ENCODE results near the gene KITLG. TPM values are rescaled to one million over a fixed set of nuclear protein-coding genes. Genes with fewer than 3 reads are reported as not detected.

KITLG gene
- polyA plus RNA-seq, 1 of the 3 experiments (the other 2 are of a cell fraction): 8.9 TPM

GRCh38 chr12:88538697-88539096 is 41.6 kb downstream of the KITLG start:
- H4K20me1 ChIP-seq (ENCODE audit: insufficient read depth): peaks cover 12% of the 10 kb centered on the region
- TF ChIP-seq GABPA (IDR thresholded peaks at IDR 0.05; ENCODE audit: low read depth) (no peak), FOXJ3 (CRISPR knock-in tag; IDR thresholded peaks at IDR 0.05) (no peak), MXI1 (IDR thresholded peaks at IDR 0.05; ENCODE audit: low read depth, low read length) (no peak), TEAD4 (IDR thresholded peaks at IDR 0.05; ENCODE audit: borderline replicate concordance, insufficient read depth) (no peak), YY1 (IDR thresholded peaks at IDR 0.05; ENCODE audit: low read depth) (no peak), FOSL2 (IDR thresholded peaks at IDR 0.05; ENCODE audit: borderline replicate concordance, low read depth) (no peak), CHD2 (IDR thresholded peaks at IDR 0.05; ENCODE audit: low read length, partially characterized antibody) (no peak), EP300 (IDR thresholded peaks at IDR 0.05; ENCODE audit: borderline replicate concordance in 1 of 2, low read depth in 1 of 2, low read length in 1 of 2) (no peak), IRF3 (IDR thresholded peaks at IDR 0.05; ENCODE audit: low read depth, low read length) (no peak), JUND (IDR thresholded peaks at IDR 0.05) (no peak), MAX (IDR thresholded peaks at IDR 0.05; ENCODE audit: low read depth) (no peak), SMC3 (IDR thresholded peaks at IDR 0.05; ENCODE audit: low read depth, low read length) (no peak), CTCF (IDR thresholded peaks at IDR 0.05) (no peak), ELF1 (IDR thresholded peaks at IDR 0.05) (no peak), RXRA (IDR thresholded peaks at IDR 0.05; ENCODE audit: borderline replicate concordance, low read depth) (no peak), PBX3 (IDR thresholded peaks at IDR 0.05) (no peak), RCOR1 (IDR thresholded peaks at IDR 0.05; ENCODE audit: low read length) (no peak), NRF1 (IDR thresholded peaks at IDR 0.05; ENCODE audit: low read depth, low read length) (no peak), SIN3A (IDR thresholded peaks at IDR 0.05; ENCODE audit: borderline replicate concordance, low read depth, low read length) (no peak)
- H2AFZ ChIP-seq (ENCODE audit: low read depth): no peak overlapping the region
- no peaks in the 10 kb centered on the region for H3K4me1 ChIP-seq (ENCODE audit: control insufficient read depth in 1 of 2, insufficient read depth in 2 of 2, low read depth in 1 of 2, low read length in 1 of 2)
- H3K9ac ChIP-seq: no peak overlapping the region
- H3K4me2 ChIP-seq: no peak overlapping the region
- H3K4me3 ChIP-seq (ENCODE audit: low read depth in 2 of 2, low read length in 1 of 2): no peak overlapping the region
- H3K9me3 ChIP-seq: no peaks in the 10 kb centered on the region
- peaks cover 88% of the 10 kb centered on the region for H3K79me2 ChIP-seq (ENCODE audit: insufficient read depth)
- POLR2A ChIA-PET: no interaction called here
- CTCF ChIA-PET: no interaction called here
- WGBS (ENCODE audit: low lambda C conversion rate): 95% methylated on average over 2 of the region's 2 CpGs
- H3F3A ChIP-seq (replicated peaks; ENCODE audit: insufficient read depth): peaks cover 7% of the 10 kb centered on the region
- no peaks in the 10 kb centered on the region for H3K9me2 ChIP-seq
- H3K36me3 ChIP-seq (replicated peaks in 1 of 2; ENCODE audit: control insufficient read depth in 1 of 2, insufficient read depth in 2 of 2, low read length in 1 of 2): peaks cover 0 to 76% of the 10 kb centered on the region in 2 experiments
- H3K27ac ChIP-seq (ENCODE audit: low read depth in 2 of 2, low read length in 1 of 2): no peak overlapping the region
- no peak for DNase-seq
- no peaks in the 10 kb centered on the region for H3K27me3 ChIP-seq (ENCODE audit: insufficient read depth)

Data from SK-N-SH (cell line).